ENCODE results near the gene CASKIN1.
"Not testable (repeated sequence)": the region's sequence is repeated elsewhere in the genome, so short reads cannot be mapped to it uniquely, and the experiment has no call there.

CASKIN1 gene, protein sequence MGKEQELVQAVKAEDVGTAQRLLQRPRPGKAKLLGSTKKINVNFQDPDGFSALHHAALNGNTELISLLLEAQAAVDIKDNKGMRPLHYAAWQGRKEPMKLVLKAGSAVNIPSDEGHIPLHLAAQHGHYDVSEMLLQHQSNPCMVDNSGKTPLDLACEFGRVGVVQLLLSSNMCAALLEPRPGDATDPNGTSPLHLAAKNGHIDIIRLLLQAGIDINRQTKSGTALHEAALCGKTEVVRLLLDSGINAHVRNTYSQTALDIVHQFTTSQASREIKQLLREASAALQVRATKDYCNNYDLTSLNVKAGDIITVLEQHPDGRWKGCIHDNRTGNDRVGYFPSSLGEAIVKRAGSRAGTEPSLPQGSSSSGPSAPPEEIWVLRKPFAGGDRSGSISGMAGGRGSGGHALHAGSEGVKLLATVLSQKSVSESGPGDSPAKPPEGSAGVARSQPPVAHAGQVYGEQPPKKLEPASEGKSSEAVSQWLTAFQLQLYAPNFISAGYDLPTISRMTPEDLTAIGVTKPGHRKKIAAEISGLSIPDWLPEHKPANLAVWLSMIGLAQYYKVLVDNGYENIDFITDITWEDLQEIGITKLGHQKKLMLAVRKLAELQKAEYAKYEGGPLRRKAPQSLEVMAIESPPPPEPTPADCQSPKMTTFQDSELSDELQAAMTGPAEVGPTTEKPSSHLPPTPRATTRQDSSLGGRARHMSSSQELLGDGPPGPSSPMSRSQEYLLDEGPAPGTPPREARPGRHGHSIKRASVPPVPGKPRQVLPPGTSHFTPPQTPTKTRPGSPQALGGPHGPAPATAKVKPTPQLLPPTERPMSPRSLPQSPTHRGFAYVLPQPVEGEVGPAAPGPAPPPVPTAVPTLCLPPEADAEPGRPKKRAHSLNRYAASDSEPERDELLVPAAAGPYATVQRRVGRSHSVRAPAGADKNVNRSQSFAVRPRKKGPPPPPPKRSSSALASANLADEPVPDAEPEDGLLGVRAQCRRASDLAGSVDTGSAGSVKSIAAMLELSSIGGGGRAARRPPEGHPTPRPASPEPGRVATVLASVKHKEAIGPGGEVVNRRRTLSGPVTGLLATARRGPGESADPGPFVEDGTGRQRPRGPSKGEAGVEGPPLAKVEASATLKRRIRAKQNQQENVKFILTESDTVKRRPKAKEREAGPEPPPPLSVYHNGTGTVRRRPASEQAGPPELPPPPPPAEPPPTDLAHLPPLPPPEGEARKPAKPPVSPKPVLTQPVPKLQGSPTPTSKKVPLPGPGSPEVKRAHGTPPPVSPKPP (N-terminal part only)

GRCh38 chr16:2196162-2196980 lies at the start of gene CASKIN1:
CASKIN1 (minus strand) TSS chr16:2196605; CDS start chr16:2196432, 173 bp downstream.
- DNase-seq: no peak

- no peak for DNase-seq
Measured at GRCh38 chr16:2244926-2245795, 48.8 kb upstream of the CASKIN1 start.

DNA sequence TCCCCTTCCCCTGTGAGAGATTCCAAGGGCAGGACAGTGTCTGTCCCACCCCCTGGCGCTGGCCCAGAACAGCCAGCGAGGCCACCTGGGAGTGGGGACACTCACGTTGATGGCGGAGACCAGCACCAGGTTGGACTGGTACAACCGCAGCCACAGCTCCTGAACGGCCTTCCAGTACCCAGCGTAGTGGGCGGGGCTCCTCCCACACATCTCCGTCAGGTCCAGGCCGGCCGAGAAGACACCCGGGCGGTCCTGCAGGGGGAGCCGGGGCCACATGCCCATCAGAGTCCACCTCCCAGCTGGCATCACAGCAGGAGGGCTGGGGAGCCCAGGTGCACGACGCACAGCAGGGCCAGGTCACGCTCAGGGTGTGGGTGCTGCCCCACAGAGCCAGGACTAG lies 47.9 kb upstream of the CASKIN1 start:
- no peak for DNase-seq

- DNase-seq: no peak
Measured at GRCh38 chr16:2243781-2244180, 47.4 kb upstream of the CASKIN1 start.

DNA sequence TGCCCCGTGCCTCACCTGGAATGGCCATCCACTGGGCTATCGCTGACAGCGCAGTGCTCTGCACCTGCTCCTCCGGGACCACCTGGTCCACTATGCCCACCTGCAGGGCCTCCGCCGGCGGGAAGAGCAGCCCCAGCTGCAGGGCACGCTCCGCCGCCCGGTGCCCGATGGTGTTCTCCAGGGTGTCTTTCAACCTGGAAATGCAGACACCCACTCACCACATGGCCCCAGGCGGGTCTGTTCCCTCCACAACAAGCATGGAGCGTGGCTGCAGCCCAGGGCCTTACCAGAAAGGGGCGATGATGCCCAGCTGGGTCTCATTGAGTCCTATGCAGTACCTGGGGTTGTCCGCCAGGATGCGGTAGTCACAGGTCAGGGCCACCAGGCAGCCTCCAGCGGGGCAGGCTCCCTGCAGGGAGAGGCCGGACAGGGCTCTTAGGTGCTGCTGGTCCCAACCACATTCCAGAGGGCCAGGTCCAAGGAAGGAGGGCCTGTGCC lies 46.7 kb upstream of the CASKIN1 start:
- DNase-seq: no peak

DNA sequence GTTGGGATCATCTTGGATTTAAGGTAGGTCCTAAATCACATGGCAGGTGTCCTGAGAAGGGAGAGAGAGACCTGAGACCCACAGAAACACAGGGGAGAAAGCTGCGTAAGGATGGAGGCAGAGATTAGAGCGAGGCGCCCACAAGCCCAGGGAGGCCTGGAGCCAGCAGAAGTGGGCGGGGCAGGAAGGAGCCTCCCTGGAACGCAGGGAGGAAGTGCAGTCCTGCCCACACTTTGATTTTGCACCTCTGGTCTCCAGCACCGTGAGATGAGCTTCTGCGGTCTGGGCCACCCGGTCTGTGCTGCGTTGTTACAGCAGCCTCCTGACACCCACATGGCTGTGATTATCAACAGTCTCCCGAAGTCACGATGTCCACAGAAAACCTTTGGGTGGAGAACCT lies 46.2 kb upstream of the CASKIN1 start:
- no peak for DNase-seq

DNA sequence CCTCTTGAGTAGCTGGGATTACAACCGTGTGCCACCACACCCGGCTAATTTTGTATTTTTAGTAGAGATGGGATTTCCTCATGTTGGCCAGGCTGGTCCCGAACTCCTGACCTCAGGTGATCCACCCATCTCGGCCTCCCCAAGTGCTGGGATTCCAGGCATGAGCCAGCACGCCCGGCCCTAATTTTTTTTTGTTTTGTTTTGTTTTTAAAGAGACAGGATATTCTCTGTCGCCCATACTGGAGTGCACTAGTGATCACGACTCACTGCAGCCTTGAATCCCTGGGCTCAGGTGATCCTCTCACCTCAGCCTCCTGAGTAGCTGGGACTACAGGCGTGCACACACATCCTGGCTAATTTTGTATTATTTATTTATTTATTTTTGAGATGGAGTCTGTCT lies 43.9 kb upstream of the CASKIN1 start:
- not testable (repeated sequence) for DNase-seq

DNA sequence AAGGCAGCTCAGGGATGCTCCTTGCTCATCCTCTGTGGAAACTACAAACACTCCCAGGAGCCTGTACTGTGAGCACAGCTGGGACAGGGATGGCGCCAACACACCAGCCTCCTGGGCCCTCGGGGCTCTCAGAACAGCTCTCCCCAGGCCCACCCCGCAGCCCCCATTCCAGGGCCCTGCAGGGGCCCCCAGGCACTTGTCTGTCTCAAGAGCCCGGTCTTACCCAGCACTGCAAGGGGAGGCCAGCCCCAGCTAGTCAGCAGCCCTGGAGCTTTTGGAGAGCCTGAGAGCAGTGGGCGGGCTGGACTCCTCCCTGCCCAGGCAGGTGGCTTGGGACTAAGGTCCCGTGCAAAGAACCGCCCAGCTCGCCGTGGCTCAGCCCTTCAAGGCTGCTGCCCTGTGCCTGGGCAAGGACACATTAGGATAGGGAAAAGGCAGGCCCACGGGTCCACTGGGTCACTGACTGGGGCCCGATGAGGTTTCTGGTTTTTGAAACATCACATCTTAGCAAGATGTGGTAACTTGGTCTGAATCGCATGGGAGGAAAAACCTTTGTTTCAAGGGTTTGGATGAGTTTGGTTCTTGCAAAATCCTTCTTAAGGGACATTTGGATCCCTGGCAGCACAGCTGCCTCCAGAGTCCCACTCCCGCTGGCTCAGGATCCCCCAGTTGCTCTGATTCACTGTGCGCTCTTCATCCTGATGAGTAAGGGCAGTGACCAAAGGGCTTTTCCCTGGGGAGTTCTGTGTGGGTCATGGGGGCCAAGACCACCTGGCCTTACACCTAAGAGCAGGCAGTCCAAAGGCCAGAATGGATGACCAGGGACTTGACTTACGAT lies 42.7 kb upstream of the CASKIN1 start:
- DNase-seq: no peak

- DNase-seq: no peak
Measured at GRCh38 chr16:2238150-2238837, 41.9 kb upstream of the CASKIN1 start.

- DNase-seq: no peak
Measured at GRCh38 chr16:2237493-2238149, 41.2 kb upstream of the CASKIN1 start.

DNA sequence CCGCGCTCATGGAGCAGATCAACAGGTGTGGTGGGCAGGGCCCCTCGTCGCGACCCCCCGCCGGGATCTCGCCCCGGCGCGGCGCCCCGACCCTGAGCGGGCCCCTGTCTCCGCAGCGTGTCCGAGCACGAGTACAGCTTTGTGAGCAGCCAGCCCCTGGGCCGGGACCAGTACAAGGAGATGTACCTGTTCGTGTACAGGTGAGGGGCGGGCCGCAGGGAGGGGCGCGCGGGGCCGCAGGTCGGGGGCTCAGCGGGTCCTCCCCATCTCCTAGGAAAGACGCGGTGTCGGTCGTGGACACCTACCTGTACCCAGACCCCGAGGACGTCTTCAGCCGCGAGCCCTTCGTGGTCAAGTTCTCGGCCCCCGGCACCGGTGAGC lies 40.7 kb upstream of the CASKIN1 start:
- DNase-seq: no peak

DNA sequence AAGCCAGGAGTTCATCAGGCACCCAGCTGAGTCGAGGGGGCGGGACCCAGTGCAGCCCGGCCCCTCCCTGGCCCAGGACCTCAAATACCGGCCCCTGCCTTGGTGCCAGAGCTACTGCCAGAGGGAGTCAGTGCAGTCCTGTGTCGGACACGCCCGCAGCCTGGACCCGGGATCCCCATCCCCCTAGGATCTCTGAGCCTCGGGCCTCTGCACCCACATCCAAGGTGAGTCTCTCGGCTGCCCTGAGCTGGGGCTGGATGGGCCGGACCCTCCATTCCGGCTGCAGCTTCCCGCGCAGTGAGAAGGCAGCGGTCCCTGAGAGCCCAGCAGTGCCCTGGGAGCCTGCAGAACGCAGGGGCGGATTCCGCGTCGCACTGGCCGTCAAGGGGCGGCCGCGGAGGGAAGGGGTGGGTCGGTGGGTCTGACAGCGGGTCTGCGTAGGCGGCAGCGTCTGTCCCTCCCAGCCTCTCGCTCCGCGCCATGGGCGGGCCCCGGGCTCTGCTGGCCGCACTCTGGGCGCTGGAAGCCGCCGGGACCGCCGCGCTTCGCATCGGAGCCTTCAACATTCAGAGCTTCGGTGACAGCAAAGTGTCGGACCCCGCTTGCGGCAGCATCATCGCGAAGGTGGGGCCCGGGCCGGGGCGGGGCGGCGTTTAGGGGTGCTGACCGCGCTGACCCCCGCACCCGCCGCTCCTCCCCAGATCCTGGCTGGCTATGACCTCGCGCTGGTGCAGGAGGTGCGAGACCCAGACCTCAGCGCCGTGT lies 40.1 kb upstream of the CASKIN1 start, which contains the start of gene DNASE1L2:
TSS of gene DNASE1L2 (plus strand) at position 108 of the 765 bp plus-strand sequence. CDS start at position 481, 373 bp downstream.
- DNase-seq: no peak

DNA sequence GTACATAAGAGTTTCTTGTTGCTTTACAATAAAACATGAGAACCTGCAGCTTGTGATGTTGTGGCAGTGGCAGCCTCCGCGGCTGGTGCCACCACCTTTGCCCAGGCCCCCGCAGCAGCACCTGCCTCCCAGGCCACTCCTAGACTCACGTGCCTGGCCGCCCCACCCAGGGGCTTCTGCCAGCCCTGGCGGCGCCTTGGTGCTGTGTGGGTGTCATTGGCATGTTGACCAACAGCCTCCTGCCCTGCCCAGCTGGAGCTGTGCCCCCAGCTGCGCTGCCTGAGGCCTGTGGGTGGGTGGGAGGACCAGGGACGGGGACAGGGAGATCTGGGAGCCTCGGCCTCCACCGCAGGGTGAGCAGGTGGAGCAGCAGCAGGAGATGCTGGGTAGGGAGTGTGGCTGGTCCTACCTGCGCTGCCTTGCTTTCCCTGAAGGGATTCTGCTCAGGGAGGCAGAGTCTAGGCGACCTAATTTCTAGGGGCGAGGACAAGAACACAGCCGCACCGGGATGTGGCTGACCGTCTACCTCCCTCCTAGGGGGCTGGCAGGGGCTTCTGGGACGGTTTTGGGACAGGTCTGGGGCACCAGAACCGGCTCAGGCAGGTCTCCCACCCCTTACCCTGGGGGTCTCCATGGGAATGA lies 39.4 kb upstream of the CASKIN1 start:
- no peak for DNase-seq

GRCh38 chr16:2235234-2235651 lies 38.8 kb upstream of the CASKIN1 start:
- no peak for DNase-seq

GRCh38 chr16:2234813-2235170 lies 38.4 kb upstream of the CASKIN1 start:
- DNase-seq: no peak

GRCh38 chr16:2233872-2234812 lies 37.7 kb upstream of the CASKIN1 start:
- no peak for DNase-seq
